H4 (cell line): ENCODE data around the gene DLL3. TPM values are rescaled to one million over a fixed set of nuclear protein-coding genes. Genes with fewer than 3 reads are reported as not detected.

Experiments used
- DNase-seq: peaks from one replicate; pipeline ENCODE4 v3.0.0-alpha.2; 2015; ENCODE audit warnings: low spot score
- total RNA-seq: library from RNA; depleted of rRNA; stranded (reverse); fragments of >200 nt; shearing (Covaris generic); gene quantifications from 2 replicates; pipeline ENCODE4 v1.2.3, GENCODE V29; 2014; rRNA removed

DLL3 gene
- total RNA-seq, 1 experiment from 2014 or later = 2.0 TPM

- DNase-seq = no peak
Measured at GRCh38 chr19:39554701-39555311, 56.1 kb downstream of the DLL3 start.

- no peak for DNase-seq
Measured at GRCh38 chr19:39555883-39556282, 57.1 kb downstream of the DLL3 start.

Other genes starting within 250 kb of the DLL3 start
- gene IFNL2, start 230.6 kb upstream of the DLL3 start, total RNA-seq = not detected in 2 replicates
- gene IFNL1, start 202.5 kb upstream of the DLL3 start, total RNA-seq = not detected in 2 replicates
- 0.68 and 0.72 TPM in 2 replicates for gene LRFN1, start 178.1 kb upstream of the DLL3 start, total RNA-seq
- gene GMFG, start 162.9 kb upstream of the DLL3 start, total RNA-seq = 13.3 and 14.1 TPM in 2 replicates
- gene SAMD4B, start 156.5 kb upstream of the DLL3 start, total RNA-seq = 33.9 and 35.3 TPM in 2 replicates
- 40.8 and 62.0 TPM in 2 replicates for gene PAF1, start 107.8 kb upstream of the DLL3 start, total RNA-seq
- 26.7 and 58.5 TPM in 2 replicates for gene MED29, start 107.6 kb upstream of the DLL3 start, total RNA-seq
- gene ZFP36, start 92.1 kb upstream of the DLL3 start, total RNA-seq = 4.0 and 5.7 TPM in 2 replicates
- 5.3 and 7.1 TPM in 2 replicates for gene PLEKHG2, start 86.3 kb upstream of the DLL3 start, total RNA-seq
- gene RPS16, start 63.0 kb upstream of the DLL3 start, total RNA-seq = 8.0 and 83.0 TPM in 2 replicates
- gene SUPT5H, start 53.4 kb upstream of the DLL3 start, total RNA-seq = 70.1 and 75.0 TPM in 2 replicates
- 91.9 and 122 TPM in 2 replicates for gene TIMM50, start 18.1 kb upstream of the DLL3 start, total RNA-seq
- not detected in 2 replicates for gene SELENOV, start 16.2 kb downstream of the DLL3 start, total RNA-seq
- 3.2 and 3.3 TPM in 2 replicates for gene EID2B, start 33.9 kb downstream of the DLL3 start, total RNA-seq
- gene EID2, start 41.2 kb downstream of the DLL3 start, total RNA-seq = 10.8 and 11.5 TPM in 2 replicates
- not detected in 2 replicates for gene LGALS13, start 103.6 kb downstream of the DLL3 start, total RNA-seq
- gene LGALS16, start 157.0 kb downstream of the DLL3 start, total RNA-seq = not detected in 2 replicates
- gene LGALS14, start 205.5 kb downstream of the DLL3 start, total RNA-seq = not detected in 2 replicates
- 0.37 TPM in 1 of 2 replicates, not detected in the other for gene CLC, start 239.1 kb downstream of the DLL3 start, total RNA-seq